HCT116 (cell line): ENCODE results near the gene CDH4. TPM values are rescaled to one million over a fixed set of nuclear protein-coding genes. Genes with fewer than 3 reads are reported as not detected.

Experiments used
- ATAC-seq: fragments of 200-7000 bp; cut with Tn5 transposase; 2 replicates; pipeline ENCODE4 v1.9.1; 2020; ENCODE audit warnings: mild to moderate bottlenecking, moderate library complexity
- BruUV-seq: library from RNA; stranded (reverse); fragments of 400-500 nt; replicated peaks from 2 replicates; lab custom pipeline; 2021; lab: Mats Ljungman, UMichigan
- CTCF ChIA-PET: fragments of 300-600 bp; sonication (Branson Sonifier 250); formaldehyde crosslinking; loops from one replicate; lab custom pipeline; 2021; ENCODE audit warnings: antibody characterized with exemption; lab: Charles Lee
- POLR2A ChIA-PET: fragments of 300-600, 350-600 bp; sonication (Branson Sonifier 250); formaldehyde crosslinking; loops from one replicate; lab custom pipeline; 2021; ENCODE audit warnings: antibody characterized with exemption; lab: Charles Lee
- RAD21 ChIA-PET, 2 experiments: fragments of 300-600 bp; sonication (Branson Sonifier 250); formaldehyde crosslinking; loops; one replicate each; lab custom pipeline; 2023; ENCODE audit warnings: low total read pairs in 2 of 2; ENCODE audit not compliant: uncharacterized antibody in 2 of 2, unreplicated experiment in 2 of 2, low non-redundant PET in 1 of 2; lab: Charles Lee
- DNase-seq: peaks from one replicate; pipeline ENCODE4 v3.0.0-alpha.2; 2010; ENCODE audit warnings: low read depth, low spot score
- H2AFZ ChIP-seq: fragments of 200-600 bp; shearing (Covaris generic), sonication (generic); 2 replicates; pipeline ENCODE4 v1.6.1; 2017; ENCODE audit warnings: low read depth, mixed run types, mixed read lengths, antibody characterized with exemption, low read length; ENCODE audit not compliant: poor library complexity, severe bottlenecking
- H3K27ac ChIP-seq: 2 replicates; pipeline ENCODE4 v1.5.1; 2012; ENCODE audit warnings: low read depth, low read length
- H3K27me3 ChIP-seq: fragments of 200-600 bp; sonication (generic); 2 replicates; pipeline ENCODE4 v1.6.1; 2016; ENCODE audit warnings: mixed run types, low read length, mixed read lengths; ENCODE audit not compliant: insufficient read depth
- H3K36me3 ChIP-seq, 2 experiments: fragments of 200-500 bp in 1 of 2; fragments of 200-600 bp in 1 of 2; sonication (Bioruptor generic) in 1 of 2; sonication (generic) in 1 of 2; 2 replicates each; pipeline versions ENCODE4 v1.5.1 to v1.6.1; 2014 to 2016; ENCODE audit warnings: low read length in 2 of 2, inconsistent platforms in 1 of 2, mixed read lengths in 1 of 2, mixed run types in 1 of 2; ENCODE audit not compliant: insufficient read depth in 2 of 2, control insufficient read depth in 1 of 2
- H3K4me1 ChIP-seq, 2 experiments: fragments of 200-600 bp in 1 of 2; sonication (generic) in 1 of 2; 2 replicates each; pipeline versions ENCODE4 v1.5.1 to v1.6.1; 2012 to 2017; ENCODE audit warnings: low read length in 2 of 2, inconsistent platforms in 1 of 2, mild to moderate bottlenecking in 1 of 2, mixed read lengths in 1 of 2, mixed run types in 1 of 2, moderate library complexity in 1 of 2; ENCODE audit not compliant: insufficient read depth in 2 of 2, control insufficient read depth in 1 of 2
- H3K4me2 ChIP-seq: fragments of 200-600 bp; sonication (generic); 2 replicates; pipeline ENCODE4 v1.6.1; 2017; ENCODE audit warnings: mixed run types, low read length, mixed read lengths
- H3K4me3 ChIP-seq, 2 experiments: fragments of 200-600 bp in 1 of 2; sonication (generic) in 1 of 2; replicated peaks in 1 of 2; 2 replicates each; pipeline ENCODE4 v1.5.1; 2011 to 2016; ENCODE audit warnings: low read length in 2 of 2, control low read depth in 1 of 2, low read depth in 1 of 2, mild to moderate bottlenecking in 1 of 2, mixed read lengths in 1 of 2, mixed run types in 1 of 2
- H3K79me2 ChIP-seq: fragments of 200-600 bp; sonication (generic); 2 replicates; pipeline ENCODE4 v1.6.1; 2017; ENCODE audit warnings: mild to moderate bottlenecking, mixed run types, low read length, moderate library complexity, mixed read lengths; ENCODE audit not compliant: insufficient read depth
- H3K9ac ChIP-seq: fragments of 200-600 bp; sonication (generic); 2 replicates; pipeline ENCODE4 v1.6.1; 2016; ENCODE audit warnings: low read length, mixed read lengths
- H3K9me2 ChIP-seq: fragments of 200-600 bp; sonication (generic), shearing (Covaris generic); 2 replicates; pipeline ENCODE4 v1.6.1; 2017; ENCODE audit warnings: mixed run types, mild to moderate bottlenecking, moderate library complexity; ENCODE audit not compliant: insufficient read depth
- H3K9me3 ChIP-seq, 2 experiments: fragments of 200-500 bp in 1 of 2; fragments of 200-600 bp in 1 of 2; sonication (Bioruptor generic) in 1 of 2; sonication (generic) in 1 of 2; 2 replicates each; pipeline ENCODE4 v1.6.1; 2014 to 2017; ENCODE audit warnings: low read length in 2 of 2, mixed read lengths in 2 of 2, inconsistent platforms in 1 of 2, low read depth in 1 of 2, mild to moderate bottlenecking in 1 of 2, mixed run types in 1 of 2, moderate library complexity in 1 of 2; ENCODE audit not compliant: control insufficient read depth in 1 of 2, insufficient read depth in 1 of 2
- H4K20me1 ChIP-seq: fragments of 200-600 bp; sonication (generic), shearing (Covaris generic); 2 replicates; pipeline ENCODE4 v1.6.1; 2017; ENCODE audit warnings: mixed run types, mild to moderate bottlenecking, moderate library complexity; ENCODE audit not compliant: insufficient read depth
- ATF3 ChIP-seq: IDR thresholded peaks from 2 replicates; pipeline ENCODE4 v1.6.1; 2012
- CBX3 ChIP-seq: IDR thresholded peaks from 2 replicates; pipeline ENCODE4 v1.6.1; 2012; ENCODE audit warnings: low read depth
- CEBPB ChIP-seq: IDR thresholded peaks from 2 replicates; pipeline ENCODE4 v1.6.1; 2012; ENCODE audit warnings: low read depth
- FOSL1 ChIP-seq: IDR thresholded peaks from 2 replicates; pipeline ENCODE4 v1.6.1; 2012; ENCODE audit warnings: low read depth
- JUND ChIP-seq: IDR thresholded peaks from 2 replicates; pipeline ENCODE4 v1.6.1; 2012
- MAX ChIP-seq: IDR thresholded peaks from 2 replicates; pipeline ENCODE4 v1.6.1; 2012
- POLR2AphosphoS5 ChIP-seq: IDR thresholded peaks from 2 replicates; pipeline ENCODE4 v1.6.1; 2011; ENCODE audit warnings: mild to moderate bottlenecking, low read depth, low read length, moderate library complexity
- RAD21 ChIP-seq: IDR thresholded peaks from 2 replicates; pipeline ENCODE4 v1.6.1; 2012; ENCODE audit warnings: low read depth, mild to moderate bottlenecking
- SP1 ChIP-seq: IDR thresholded peaks from 2 replicates; pipeline ENCODE4 v1.6.1; 2012; ENCODE audit warnings: low read depth
- ZBTB33 ChIP-seq: IDR thresholded peaks from 2 replicates; pipeline ENCODE4 v1.6.1; 2011; ENCODE audit warnings: mild to moderate bottlenecking, low read length, moderate library complexity; ENCODE audit not compliant: insufficient replicate concordance; ENCODE audit errors: extremely low read depth
- ZNF274 ChIP-seq: fragments of 200-500 bp; sonication (Bioruptor generic); IDR thresholded peaks from 2 replicates; pipeline ENCODE4 v1.6.1; 2014; ENCODE audit warnings: mild to moderate bottlenecking, low read depth, low read length, inconsistent platforms
- intact Hi-C: fragments of 100-400 bp; cut with micrococcal nuclease; formaldehyde crosslinking; loops from 2 replicates; pipeline ENCODE4 v1.10.0; 2022
- total RNA-seq: library from RNA; stranded (reverse); gene quantifications from one replicate; pipeline ENCODE4 v1.2.1, GENCODE V29; 2021; ENCODE audit not compliant: unreplicated experiment

Gene CDH4
- total RNA-seq, 1 experiment from 2014 or later: not detected

GRCh38 chr20:61985096-61985495, 733.0 kb downstream of the CDH4 start:
- Histone ChIP-seq H3K4me2 (no peak overlapping the region), H3K27ac (no peak overlapping the region), H2AFZ (no peak overlapping the region), H3K9ac (no peak overlapping the region), H3K27me3 (no peaks in the 10 kb centered on the region), H3K4me1 (no peaks in the 10 kb centered on the region), H3K4me3 (no peak overlapping the region), H4K20me1 (no peaks in the 10 kb centered on the region), H3K79me2 (peaks cover 3% of the 10 kb centered on the region), H3K9me3 (no peaks in the 10 kb centered on the region), H3K36me3 (peaks cover 0 to 4% of the 10 kb centered on the region in 2 experiments; a peak in 2 of 4 replicates), H3K9me2 (no peaks in the 10 kb centered on the region)
- no peak for DNase-seq
- RAD21 ChIA-PET: no interaction called here
- no TSS peak for BruUV-seq
- intact Hi-C loops: no loop called here
- CTCF ChIA-PET: no interaction called here
- no peak for ATAC-seq
- no peak for TF ChIP-seq JUND
- no peak for TF ChIP-seq POLR2AphosphoS5
- no peak for TF ChIP-seq FOSL1
- TF ChIP-seq ZNF274: no peak
- no peak for TF ChIP-seq SP1
- no peak for TF ChIP-seq ATF3
- no peak for TF ChIP-seq MAX
- no peak for TF ChIP-seq CEBPB
- TF ChIP-seq RAD21: no peak
- no peak for TF ChIP-seq ZBTB33
- no peak for TF ChIP-seq CBX3
- POLR2A ChIA-PET: no interaction called here
